Measurements from ENCODE around the gene ANKS1B. TPM values are rescaled to one million over a fixed set of nuclear protein-coding genes. Genes with fewer than 3 reads are reported as not detected.

The ANKS1B gene
- total RNA-seq, 1 donor from 2014 or later: 8.2 TPM

DNA sequence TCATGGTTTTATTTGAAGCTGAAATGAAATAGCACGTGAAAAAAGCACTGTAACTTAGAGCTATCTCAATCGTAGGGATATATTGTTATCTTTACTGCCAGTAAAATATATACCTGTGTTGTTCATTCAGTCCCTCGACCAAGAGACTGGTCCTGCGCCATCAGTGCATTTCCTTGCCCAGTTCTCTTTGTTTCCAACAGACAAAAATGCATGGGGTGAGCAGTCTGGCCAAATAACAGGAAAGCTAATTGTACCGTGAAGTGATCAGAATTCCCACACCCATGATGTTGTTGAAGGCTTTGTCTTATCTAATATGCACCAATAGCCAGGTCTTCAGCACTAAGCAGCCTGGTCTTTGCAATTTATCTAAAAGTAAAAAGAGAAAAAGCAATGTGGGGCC lies 814.3 kb downstream of the ANKS1B start:
- intact Hi-C loops (cut with DNase I): no loop called here
- Histone ChIP-seq H3K4me3 (no peak overlapping the region), H3K27me3 (no peaks in the 10 kb centered on the region), H3K27ac (no peak overlapping the region), H3K4me1 (no peaks in the 10 kb centered on the region), H3K36me3 (no peaks in the 10 kb centered on the region), H3K9me3 (no peaks in the 10 kb centered on the region)
- DNase-seq (ENCODE audit: low spot score in 2 of 2): no peak
- no peak for TF ChIP-seq CTCF (IDR thresholded peaks at IDR 0.05)

GRCh38 chr12:99170037-99170436 lies 814.7 kb downstream of the ANKS1B start:
- no peak overlapping the region for H3K27ac ChIP-seq
- H3K27me3 ChIP-seq: no peaks in the 10 kb centered on the region
- no peaks in the 10 kb centered on the region for H3K4me1 ChIP-seq
- DNase-seq (ENCODE audit: low spot score in 2 of 2): no peak
- no peaks in the 10 kb centered on the region for H3K9me3 ChIP-seq
- no peak for TF ChIP-seq CTCF (IDR thresholded peaks at IDR 0.05)
- H3K4me3 ChIP-seq: no peak overlapping the region
- H3K36me3 ChIP-seq: no peaks in the 10 kb centered on the region
- intact Hi-C loops (cut with DNase I): no loop called here

- intact Hi-C loops (cut with DNase I): no loop called here
- no peak for TF ChIP-seq CTCF (IDR thresholded peaks at IDR 0.05)
- H3K36me3 ChIP-seq: no peaks in the 10 kb centered on the region
These were observed 826.8 kb downstream of the ANKS1B start for GRCh38 chr12:99157946-99158345.

GRCh38 chr12:99154983-99155336 lies 829.8 kb downstream of the ANKS1B start:
- intact Hi-C loops (cut with DNase I): no loop called here
- no peaks in the 10 kb centered on the region for H3K27me3 ChIP-seq
- no peak for TF ChIP-seq CTCF (IDR thresholded peaks at IDR 0.05)
- no peaks in the 10 kb centered on the region for H3K9me3 ChIP-seq
- DNase-seq (ENCODE audit: low spot score in 2 of 2): no peak
- H3K36me3 ChIP-seq: no peaks in the 10 kb centered on the region
- H3K4me3 ChIP-seq: peak overlapping the region in 1 of 2 donors; percentile 36
- H3K4me1 ChIP-seq: no peaks in the 10 kb centered on the region
- no peak overlapping the region for H3K27ac ChIP-seq

More at GRCh38 chr12:99157946-99158345, 826.8 kb downstream of the ANKS1B start:
- no peaks in the 10 kb centered on the region for H3K27me3 ChIP-seq
- no peak for DNase-seq (ENCODE audit: low spot score in 2 of 2)
- no peak overlapping the region for H3K27ac ChIP-seq
- no peaks in the 10 kb centered on the region for H3K4me1 ChIP-seq
- no peak overlapping the region for H3K4me3 ChIP-seq
- no peaks in the 10 kb centered on the region for H3K9me3 ChIP-seq

DNA sequence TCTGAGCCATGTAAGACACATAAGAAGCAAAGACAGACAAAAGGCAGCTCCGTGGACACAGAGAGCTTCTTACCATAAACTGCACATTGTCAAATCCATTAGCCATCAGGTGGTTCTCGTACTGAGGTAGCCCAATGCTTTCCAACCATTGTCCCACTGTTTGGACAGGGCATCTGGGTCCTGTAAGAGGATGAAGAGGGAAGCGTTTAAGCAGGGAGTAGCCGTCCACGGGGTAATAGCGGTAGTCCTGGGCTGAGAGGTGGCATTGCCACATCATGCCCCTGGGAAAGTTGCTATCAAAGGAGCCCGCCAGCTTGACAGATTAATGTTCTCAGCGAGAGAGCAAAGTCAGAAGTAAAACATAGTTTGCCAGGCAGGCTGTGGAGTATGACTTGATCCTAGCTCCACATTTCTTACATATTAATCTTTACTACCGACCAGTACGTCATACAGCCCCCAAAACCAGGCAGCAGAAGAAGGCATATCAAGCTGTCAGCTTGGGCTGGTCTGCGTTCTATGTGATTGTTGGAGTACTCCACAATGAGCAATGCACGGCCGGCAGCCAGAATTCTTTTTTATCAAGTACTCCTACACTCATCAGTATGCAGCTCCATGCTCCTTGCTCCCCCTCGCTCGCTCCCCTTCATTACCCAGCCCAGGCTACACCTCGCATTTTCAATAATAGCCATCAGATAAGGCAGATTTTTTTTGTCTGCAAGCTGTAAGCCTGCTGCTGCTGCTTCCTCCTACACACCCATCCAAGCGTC lies 830.3 kb downstream of the ANKS1B start:
- no peaks in the 10 kb centered on the region for H3K27me3 ChIP-seq
- H3K4me3 ChIP-seq: peak overlapping the region in 1 of 2 donors; percentile 36
- no peak overlapping the region for H3K27ac ChIP-seq
- intact Hi-C loops (cut with DNase I): no loop called here
- TF ChIP-seq CTCF (IDR thresholded peaks at IDR 0.05): no peak
- H3K9me3 ChIP-seq: no peaks in the 10 kb centered on the region
- H3K36me3 ChIP-seq: no peaks in the 10 kb centered on the region
- no peaks in the 10 kb centered on the region for H3K4me1 ChIP-seq
- DNase-seq (ENCODE audit: low spot score in 2 of 2): no peak
